ENCODE results near the gene SUSD2. TPM values are rescaled to one million over a fixed set of nuclear protein-coding genes. Genes with fewer than 3 reads are reported as not detected.

Gene SUSD2
- polyA plus RNA-seq, 2 of the 4 experiments (the other 2 are of a cell fraction), result 12.7 to 51.9 TPM

GRCh38 chr22:24141586-24141985 is 39.7 kb upstream of the SUSD2 start (continued):
- TF ChIP-seq REST (IDR thresholded peaks at IDR 0.05) (no peak), GATA3 (IDR thresholded peaks at IDR 0.05; ENCODE audit: borderline replicate concordance) (no peak), HDAC2 (IDR thresholded peaks at IDR 0.05) (no peak), CBX8 (IDR thresholded peaks at IDR 0.05) (no peak), EP300 (IDR thresholded peaks at IDR 0.05) (no peak), PBX3 (IDR thresholded peaks at IDR 0.05) (no peak), CHD4 (IDR thresholded peaks at IDR 0.05; ENCODE audit: borderline replicate concordance) (no peak), CHD2 (IDR thresholded peaks at IDR 0.05; ENCODE audit: low read length, partially characterized antibody) (no peak), EHMT2 (IDR thresholded peaks at IDR 0.05; ENCODE audit: low read depth) (no peak)

GRCh38 chr22:24142241-24142640 is 39.0 kb upstream of the SUSD2 start:
- FAIRE-seq, result no peak
- CTCF ChIA-PET, result interaction anchor here (1.5 kb wide), 3 partner anchors 13 to 47 kb away, joined by 3 to 4 read pairs (median 4); no protein-coding TSS in a partner anchor
- POLR2A ChIA-PET, result no interaction called here

GRCh38 chr22:24142831-24143230 is 38.5 kb upstream of the SUSD2 start:
- no peak overlapping the region for H3K4me3 ChIP-seq
- TF ChIP-seq HOXA7 (CRISPR knock-in tag; IDR thresholded peaks at IDR 0.05) (no peak), E2F6 (IDR thresholded peaks at IDR 0.05; ENCODE audit: borderline replicate concordance, low read depth) (no peak), MAFK (IDR thresholded peaks at IDR 0.05; ENCODE audit: partially characterized antibody) (no peak), PHF8 (IDR thresholded peaks at IDR 0.05; ENCODE audit: borderline replicate concordance, low read depth) (no peak), NR3C1 (IDR thresholded peaks at IDR 0.05) (no peak), CHD2 (IDR thresholded peaks at IDR 0.05; ENCODE audit: low read length, partially characterized antibody) (no peak), EP300 (IDR thresholded peaks at IDR 0.05) (no peak), POLR2AphosphoS2 (conservative IDR thresholded peaks at IDR 0.05; ENCODE audit: low read length) (no peak), USF2 (IDR thresholded peaks at IDR 0.05) (no peak), ESRRA (IDR thresholded peaks at IDR 0.05; ENCODE audit: borderline replicate concordance, low read length) (no peak), POLR2A (IDR thresholded peaks at IDR 0.05; ENCODE audit: low read length) (no peak), ZNF302 (CRISPR knock-in tag; IDR thresholded peaks at IDR 0.05) (no peak), TFCP2L1 (CRISPR knock-in tag; IDR thresholded peaks at IDR 0.05) (no peak), GATA3 (IDR thresholded peaks at IDR 0.05; ENCODE audit: borderline replicate concordance) (no peak), TP53 (CRISPR knock-in tag; IDR thresholded peaks at IDR 0.05) (no peak), ZC3H11A (IDR thresholded peaks at IDR 0.05) (no peak), ZSCAN20 (CRISPR knock-in tag; IDR thresholded peaks at IDR 0.05) (no peak), HMGXB4 (CRISPR knock-in tag; IDR thresholded peaks at IDR 0.05; ENCODE audit: borderline replicate concordance) (no peak), BHLHE40 (IDR thresholded peaks at IDR 0.05; ENCODE audit: low read depth, low read length) (no peak), EHF (CRISPR knock-in tag; IDR thresholded peaks at IDR 0.05) (no peak)
- DNase-seq (ENCODE audit: low read depth in 1 of 2, low spot score in 1 of 2), result no peak
- FAIRE-seq, result no peak
- H3K27ac ChIP-seq, result no peak overlapping the region
- peaks cover 30% of the 10 kb centered on the region for H3K4me1 ChIP-seq
- POLR2A ChIA-PET, result no interaction called here
- CTCF ChIA-PET, result interaction anchor here (0.8 to 1.5 kb wide), 5 partner anchors 9 to 47 kb away, joined by 3 to 4 read pairs (median 4); no protein-coding TSS in a partner anchor
- WGBS (ENCODE audit: missing lambda C conversion rate), result 93% methylated on average over 3 of the region's 3 CpGs
- no peaks in the 10 kb centered on the region for H3K9me3 ChIP-seq
- no peak for ATAC-seq
- no peak overlapping the region for H3K4me2 ChIP-seq

More at GRCh38 chr22:24142241-24142640, 39.0 kb upstream of the SUSD2 start:
- H3K4me2 ChIP-seq, result no peak overlapping the region
- no peak overlapping the region for H3K4me3 ChIP-seq
- DNase-seq (ENCODE audit: low read depth in 1 of 2, low spot score in 1 of 2) (no peak), ATAC-seq (no peak)
- TF ChIP-seq FOSL2 (IDR thresholded peaks at IDR 0.05) (no peak), FOSL2 (CRISPR knock-in tag; IDR thresholded peaks at IDR 0.05) (no peak), MAX (IDR thresholded peaks at IDR 0.05) (no peak), HDAC2 (IDR thresholded peaks at IDR 0.05) (no peak), RFX5 (IDR thresholded peaks at IDR 0.05) (no peak), ESRRA (IDR thresholded peaks at IDR 0.05; ENCODE audit: borderline replicate concordance, low read length) (no peak), TP53 (CRISPR knock-in tag; IDR thresholded peaks at IDR 0.05) (no peak), CHD2 (IDR thresholded peaks at IDR 0.05; ENCODE audit: low read length, partially characterized antibody) (no peak), MYC (IDR thresholded peaks at IDR 0.05; ENCODE audit: borderline replicate concordance, low read length) (no peak), JUN (IDR thresholded peaks at IDR 0.05) (no peak)
- peaks cover 24% of the 10 kb centered on the region for H3K4me1 ChIP-seq
- H3K9me3 ChIP-seq, result no peaks in the 10 kb centered on the region
- H3K27ac ChIP-seq, result no peak overlapping the region
- WGBS (ENCODE audit: missing lambda C conversion rate), result no CpG with 5 or more reads among the region's 2 CpGs

Measured in A549 (cell line).